Activated CD4-positive, alpha-beta T cell treated with anti-CD3 and anti-CD28 coated beads for 36 hours (primary cell): ENCODE measurements around the gene LSG1. TPM values are rescaled to one million over a fixed set of nuclear protein-coding genes. Genes with fewer than 3 reads are reported as not detected.
"Not testable (repeated sequence)": the region's sequence is repeated elsewhere in the genome, so short reads cannot be mapped to it uniquely, and the experiment has no call there.

Source experiments
- ATAC-seq: fragments of 200-7000 bp; cut with Tn5 transposase; one replicate; pipeline ENCODE4 v1.10.0; 2021; ENCODE audit warnings: mild to moderate bottlenecking, moderate library complexity
- CTCF ChIA-PET: fragments of 350-600 bp; sonication (Branson Sonifier 250); formaldehyde crosslinking; loops from one replicate; lab custom pipeline; 2021; ENCODE audit warnings: antibody characterized with exemption; lab: Charles Lee
- POLR2A ChIA-PET: fragments of 350-600 bp; sonication (Branson Sonifier 250); formaldehyde crosslinking; loops from one replicate; lab custom pipeline; 2021; ENCODE audit warnings: antibody characterized with exemption, inconsistent platforms; lab: Charles Lee
- DNase-seq: peaks from one replicate; pipeline ENCODE4 v3.0.0-alpha.2; 2020
- H3K27ac Mint-ChIP-seq: one replicate; pipeline ENCODE4 v1.8.0; 2021; ENCODE audit warnings: mixed read lengths
- H3K27me3 Mint-ChIP-seq: one replicate; pipeline ENCODE4 v1.8.0; 2021; ENCODE audit warnings: mixed read lengths
- H3K36me3 Mint-ChIP-seq: one replicate; pipeline ENCODE4 v1.8.0; 2021; ENCODE audit warnings: low read depth, mixed read lengths
- H3K4me1 Mint-ChIP-seq: one replicate; pipeline ENCODE4 v1.8.0; 2021; ENCODE audit warnings: mixed read lengths
- H3K4me3 Mint-ChIP-seq: one replicate; pipeline ENCODE4 v1.8.0; 2021; ENCODE audit warnings: mild to moderate bottlenecking, moderate library complexity, mixed read lengths
- H3K9me3 Mint-ChIP-seq: one replicate; pipeline ENCODE4 v1.8.0; 2021; ENCODE audit warnings: low read depth, mixed read lengths
- intact Hi-C, 2 experiments: fragments of 100-400 bp; cut with DNase I in 1 of 2; cut with micrococcal nuclease in 1 of 2; formaldehyde crosslinking; loops; one replicate each; pipeline versions ENCODE4 v1.14.2 to v1.15.1; 2022 to 2024; cut with DNase I, micrococcal nuclease
- total RNA-seq, 2 experiments: library from RNA; stranded (reverse); gene quantifications; one replicate each; pipeline ENCODE4 v1.2.3, GENCODE V29; 2021

The LSG1 gene
- total RNA-seq, 2 experiments from 2014 or later: 41.4 to 43.9 TPM

DNA sequence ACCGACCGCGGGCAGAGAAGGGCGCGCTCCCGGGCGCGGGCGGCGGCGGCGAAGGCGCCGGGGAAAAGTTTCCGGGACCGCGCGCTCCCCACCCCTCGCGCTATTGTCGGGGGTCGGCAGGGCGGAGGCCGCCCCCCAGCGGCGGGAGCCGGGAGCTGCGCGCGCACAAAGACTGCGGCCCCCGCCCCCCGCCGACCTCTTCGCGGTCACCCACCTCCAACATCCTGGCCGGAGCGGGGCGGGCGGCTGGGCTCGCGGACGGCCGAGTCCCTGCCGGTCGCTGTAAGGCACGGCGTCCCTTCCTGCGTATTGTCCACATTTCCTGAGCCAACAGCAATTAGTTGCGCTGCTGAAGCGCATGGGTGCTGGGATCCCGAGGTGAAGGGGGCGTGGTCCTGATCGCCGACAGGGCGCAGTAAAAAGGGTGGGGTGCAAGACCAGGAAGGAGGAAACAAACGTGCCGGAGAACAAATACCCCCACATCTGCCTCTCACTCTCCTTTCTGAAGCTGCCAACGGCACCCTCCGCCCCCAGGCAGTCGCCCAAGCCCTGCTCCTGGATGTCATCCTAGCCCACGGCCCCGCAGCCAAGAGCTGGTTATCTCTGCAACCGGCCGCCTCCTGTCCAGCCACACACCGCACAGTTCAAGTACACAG, 38.5 kb downstream of the LSG1 start, which contains the start of gene TMEM44:
Gene TMEM44 (minus strand): TSS at position 71 of the 656 bp plus-strand sequence. CDS start 204 bp downstream, outside the sequence.
- ATAC-seq (peak; percentile 80), DNase-seq (peak; percentile 74)
- ChIA-PET CTCF (interaction anchor here (0.7 to 1.9 kb wide), 14 partner anchors 9 to 816 kb away, joined by 3 to 8 read pairs (median 4); no protein-coding TSS in a partner anchor), POLR2A (interaction anchor here (0.6 to 0.8 kb wide), 3 partner anchors 11 to 222 kb away, joined by 3 to 4 read pairs (median 3); no protein-coding TSS in a partner anchor)
- Mint-ChIP-seq H3K36me3 (peaks cover 2% of the 10 kb centered on the region), H3K4me3 (peak within 1 kb of the TSS; percentile 74), H3K27ac (no peak within 1 kb of the TSS), H3K9me3 (no peaks in the 10 kb centered on the region), H3K27me3 (no peaks in the 10 kb centered on the region), H3K4me1 (peaks cover 5% of the 10 kb centered on the region)
- intact Hi-C loops: loop anchor here in 1 of 2 experiments (1.0 to 5.0 kb wide), 3 partner anchors 50 to 301 kb away; partner anchors contain the start of gene ATP13A3

DNA sequence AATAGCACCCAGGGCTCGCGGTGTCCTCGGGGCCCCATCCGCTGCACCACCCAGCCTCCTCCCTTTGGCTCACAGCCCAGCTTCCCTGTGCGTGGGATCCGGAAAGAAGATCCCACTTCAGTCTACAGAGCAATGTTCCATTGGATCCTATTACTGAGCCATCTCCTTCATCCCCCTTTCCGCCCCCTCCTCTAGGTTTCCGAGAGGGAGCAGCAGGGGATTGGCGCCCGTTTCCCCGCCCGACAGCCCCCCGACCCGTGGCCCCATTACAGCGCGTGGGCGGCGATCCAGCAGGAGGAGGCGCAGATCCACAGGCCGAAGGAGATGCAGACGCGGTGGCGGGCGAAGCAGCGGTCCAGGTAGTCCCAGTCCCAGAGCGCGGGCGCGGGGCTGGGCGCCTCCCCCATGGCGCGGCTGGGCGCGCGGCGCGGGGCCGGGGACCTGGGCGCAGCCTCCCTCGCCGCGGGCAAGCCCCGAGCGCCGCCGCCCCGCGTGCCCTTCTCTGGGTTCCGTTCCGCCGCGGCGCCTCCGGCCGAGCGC, 39.1 kb downstream of the LSG1 start:
- POLR2A ChIA-PET: interaction anchor here (0.5 kb wide), 1 partner anchor 542 kb away, joined by 3 read pairs; no protein-coding TSS in a partner anchor
- no peaks in the 10 kb centered on the region for H3K27me3 Mint-ChIP-seq
- no peak overlapping the region for H3K27ac Mint-ChIP-seq
- CTCF ChIA-PET: interaction anchor here (0.7 to 1.9 kb wide), 4 partner anchors 9 to 182 kb away, joined by 3 to 8 read pairs (median 4); no protein-coding TSS in a partner anchor
- H3K4me3 Mint-ChIP-seq: peak overlapping the region; percentile 74
- ATAC-seq (peak; percentile 76), DNase-seq (peak; percentile 19)
- intact Hi-C loops: loop anchor here in 1 of 2 experiments (1.0 to 5.0 kb wide), 3 partner anchors 50 to 301 kb away; partner anchors contain the start of gene ATP13A3
- H3K4me1 Mint-ChIP-seq: peaks cover 5% of the 10 kb centered on the region
- H3K9me3 Mint-ChIP-seq: no peaks in the 10 kb centered on the region
- H3K36me3 Mint-ChIP-seq: peaks cover under 1% of the 10 kb centered on the region

DNA sequence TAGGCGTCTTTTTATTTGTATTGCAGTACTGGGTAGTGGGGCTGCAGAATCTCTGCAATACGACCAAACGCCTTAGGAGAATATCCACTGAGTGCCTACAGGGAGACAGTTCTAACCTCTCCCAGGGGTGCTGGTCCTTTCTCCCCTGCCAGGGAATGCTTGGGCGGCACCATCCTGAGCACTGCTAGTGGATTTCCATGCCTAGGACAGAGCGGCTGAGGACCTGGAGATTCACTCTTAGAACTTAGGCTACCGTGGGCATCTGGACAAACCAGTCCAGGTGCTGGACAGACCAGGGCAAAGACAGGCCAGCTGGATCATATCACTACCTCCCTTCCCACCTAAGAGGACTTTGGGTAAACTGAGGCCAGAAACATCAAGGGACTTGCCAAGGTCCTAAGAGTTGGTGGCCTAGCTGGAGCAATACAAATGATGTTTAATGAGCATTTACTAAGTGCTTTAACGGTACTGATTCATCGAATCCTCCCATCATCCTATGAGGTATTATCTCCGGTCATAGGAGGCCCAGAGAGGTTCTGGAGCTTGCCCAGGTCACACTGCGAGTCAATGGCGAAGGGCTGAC, 39.7 kb downstream of the LSG1 start:
- Mint-ChIP-seq H3K27ac (no peak overlapping the region), H3K4me1 (peaks cover 5% of the 10 kb centered on the region), H3K27me3 (no peaks in the 10 kb centered on the region), H3K36me3 (no peaks in the 10 kb centered on the region), H3K4me3 (peak overlapping the region; percentile 74), H3K9me3 (no peaks in the 10 kb centered on the region)
- intact Hi-C loops: loop anchor here in 1 of 2 experiments (5.0 kb wide), 1 partner anchor 300 kb away; no protein-coding TSS in a partner anchor
- POLR2A ChIA-PET: interaction anchor here (0.5 kb wide), 1 partner anchor 542 kb away, joined by 3 read pairs; no protein-coding TSS in a partner anchor
- DNase-seq (no peak), ATAC-seq (no peak)
- CTCF ChIA-PET: interaction anchor here (0.7 to 1.9 kb wide), 2 partner anchors 11 to 182 kb away, joined by 3 to 6 read pairs; no protein-coding TSS in a partner anchor

DNA sequence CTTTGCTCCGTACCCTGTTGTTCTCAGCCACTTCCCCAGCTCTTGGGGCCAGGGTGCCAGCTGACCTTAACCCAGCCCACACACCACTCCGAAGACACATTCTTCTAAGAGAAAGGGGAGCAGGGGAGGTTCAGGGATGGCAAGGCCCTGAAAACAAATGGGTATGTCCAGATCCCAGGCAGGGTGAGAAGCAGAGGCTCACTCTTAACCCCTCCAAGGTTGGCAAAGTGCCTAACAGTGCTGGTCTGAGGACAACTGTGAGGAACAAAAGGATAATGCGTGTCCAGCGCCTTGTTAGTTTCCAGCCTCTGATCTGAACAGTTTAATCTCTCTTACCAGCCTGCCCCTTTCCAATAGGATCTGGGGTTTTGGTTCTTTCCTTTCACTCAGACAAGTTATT, 40.3 kb downstream of the LSG1 start:
- Mint-ChIP-seq H3K4me3 (peak overlapping the region; percentile 74), H3K9me3 (no peaks in the 10 kb centered on the region), H3K36me3 (no peaks in the 10 kb centered on the region), H3K27me3 (no peaks in the 10 kb centered on the region), H3K4me1 (peaks cover 5% of the 10 kb centered on the region), H3K27ac (no peak overlapping the region)
- CTCF ChIA-PET: no interaction called here
- POLR2A ChIA-PET: interaction anchor here (0.6 kb wide), 1 partner anchor 18 kb away, joined by 3 read pairs; no protein-coding TSS in a partner anchor
- ATAC-seq (no peak), DNase-seq (no peak)
- intact Hi-C loops: loop anchor here in 1 of 2 experiments (5.0 kb wide), 1 partner anchor 299 kb away; no protein-coding TSS in a partner anchor

DNA sequence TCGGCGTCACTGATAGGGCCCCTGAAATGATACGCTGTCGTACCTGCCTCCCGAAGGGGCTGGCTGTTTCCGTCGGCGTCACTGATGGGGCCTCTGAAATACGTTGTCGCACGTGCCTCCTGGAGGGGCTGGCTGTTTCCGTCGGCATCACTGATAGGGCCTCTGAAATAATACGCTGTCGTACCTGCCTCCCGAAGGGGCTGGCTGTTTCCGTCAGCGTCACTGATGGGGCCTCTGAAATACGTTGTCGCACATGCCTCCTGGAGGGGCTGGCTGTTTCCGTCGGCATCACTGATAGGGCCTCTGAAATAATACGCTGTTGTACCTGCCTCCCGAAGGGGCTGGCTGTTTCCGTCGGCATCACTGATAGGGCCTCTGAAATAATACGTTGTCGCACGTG, 41.3 kb downstream of the LSG1 start:
- intact Hi-C loops: loop anchor here in 1 of 2 experiments (5.0 kb wide), 1 partner anchor 298 kb away; no protein-coding TSS in a partner anchor

DNA sequence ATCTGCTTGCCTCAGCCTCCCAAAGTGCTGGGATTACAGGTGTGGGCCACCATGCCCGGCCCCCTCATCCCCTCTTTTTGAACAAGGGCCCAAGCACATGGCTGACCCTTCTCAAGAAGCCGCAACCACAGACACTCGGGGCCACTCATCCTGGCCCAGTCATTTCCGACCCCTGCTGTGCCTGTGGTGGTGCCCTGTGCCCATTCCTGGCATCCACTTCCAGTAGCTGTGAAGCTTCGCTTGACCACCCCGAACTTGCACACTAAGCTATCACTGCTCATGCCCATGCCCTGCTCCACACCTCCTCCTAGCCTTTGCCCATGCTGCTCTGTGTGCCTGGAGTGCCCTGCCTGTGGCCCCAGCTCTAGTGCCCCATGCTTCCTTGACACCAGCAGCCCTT, 47.0 kb downstream of the LSG1 start:
- Mint-ChIP-seq H3K4me3 (no peak overlapping the region), H3K4me1 (no peaks in the 10 kb centered on the region), H3K9me3 (no peaks in the 10 kb centered on the region), H3K27me3 (no peaks in the 10 kb centered on the region), H3K27ac (no peak overlapping the region), H3K36me3 (no peaks in the 10 kb centered on the region)
- ATAC-seq (no peak), DNase-seq (no peak)
- ChIA-PET POLR2A (no interaction called here), CTCF (interaction anchor here (0.5 to 0.6 kb wide), 2 partner anchors 27 to 48 kb away, joined by 3 to 4 read pairs; no protein-coding TSS in a partner anchor)
- intact Hi-C loops: no loop called here

More for the DNA sequence above, 41.3 kb downstream of the LSG1 start:
- H3K27me3 Mint-ChIP-seq, H3K36me3 Mint-ChIP-seq, H3K27ac Mint-ChIP-seq, ATAC-seq, H3K9me3 Mint-ChIP-seq, H3K4me3 Mint-ChIP-seq, CTCF ChIA-PET, H3K4me1 Mint-ChIP-seq, DNase-seq, POLR2A ChIA-PET: not testable (repeated sequence)

DNA sequence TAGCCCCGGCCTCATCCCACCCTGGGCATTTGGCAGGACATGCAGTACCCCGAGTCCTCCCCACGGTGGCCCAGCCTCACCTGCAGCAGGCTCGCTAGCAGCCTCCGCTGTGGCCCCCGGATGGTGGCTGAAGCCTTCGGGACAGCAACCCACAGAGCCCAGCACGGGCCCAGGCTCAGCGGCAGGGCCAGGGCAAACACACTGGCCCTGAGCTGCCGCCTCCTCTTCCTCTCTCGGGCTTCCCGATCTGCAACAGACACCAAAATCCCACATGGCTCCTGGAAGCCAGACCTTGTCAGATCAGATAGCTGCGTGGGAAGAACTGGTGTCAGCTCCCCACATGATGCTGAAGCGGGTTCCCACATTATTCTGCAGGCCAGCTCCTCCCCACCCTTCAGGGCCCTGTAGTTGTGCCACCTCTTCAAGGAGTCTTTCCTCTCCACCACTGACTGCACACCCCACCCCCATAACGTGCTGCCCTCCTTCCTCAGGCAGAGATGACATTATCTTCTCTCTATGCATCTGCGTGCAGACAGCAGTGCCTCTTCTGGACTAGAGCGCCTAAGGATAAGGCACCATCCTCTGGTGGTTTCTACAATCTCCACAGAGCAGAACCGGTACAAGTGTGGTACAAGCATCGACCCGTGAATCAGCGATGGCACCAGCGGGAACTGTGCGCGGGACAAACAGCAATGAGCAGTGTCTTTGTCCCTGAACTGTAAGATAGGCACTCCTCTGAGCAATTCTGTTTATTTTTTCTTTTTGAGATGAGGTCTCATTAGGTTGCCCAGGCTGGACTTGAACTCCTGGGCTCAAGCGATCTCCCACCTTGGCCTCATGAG, 48.3 kb downstream of the LSG1 start:
- intact Hi-C loops: no loop called here
- CTCF ChIA-PET: interaction anchor here (1.3 kb wide), 1 partner anchor 10 kb away, joined by 3 read pairs; the partner anchor contains the start of gene TMEM44

DNA sequence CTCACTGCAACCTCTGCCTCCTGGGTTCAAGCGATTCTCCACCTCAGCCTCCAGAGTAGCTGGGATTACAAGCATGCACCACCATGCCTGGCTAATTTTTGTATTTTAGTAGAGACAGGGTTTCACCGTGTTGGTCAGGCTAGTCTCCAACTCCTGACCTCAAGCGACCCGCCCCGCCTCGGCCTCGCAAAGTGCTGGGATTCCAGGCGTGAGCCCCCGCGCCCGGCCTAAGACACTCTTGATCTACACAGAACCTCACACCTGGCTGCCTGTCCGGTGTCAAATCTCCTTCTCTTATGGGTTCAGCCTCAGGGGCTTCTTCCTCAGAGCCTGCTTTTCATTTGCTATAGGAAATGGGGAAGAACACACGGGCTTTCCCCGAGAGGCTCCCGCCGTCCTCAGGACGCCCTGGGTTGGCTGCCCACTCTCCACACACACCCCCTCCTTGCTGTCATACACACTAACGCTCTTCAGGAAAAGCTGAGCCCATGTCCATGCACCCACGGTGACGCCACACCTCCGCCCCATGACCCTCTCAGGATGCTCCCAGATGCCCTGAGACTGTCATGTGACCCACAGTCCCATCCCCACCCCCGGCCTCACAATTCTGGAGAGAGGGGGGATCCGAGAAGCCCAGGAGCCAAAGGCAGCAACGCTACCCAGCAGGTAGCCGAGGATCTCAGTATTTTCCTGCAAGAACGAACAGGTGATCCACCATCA, 49.2 kb downstream of the LSG1 start:
- no peak for DNase-seq
- Mint-ChIP-seq H3K27ac (no peak overlapping the region), H3K4me3 (no peak overlapping the region), H3K9me3 (no peaks in the 10 kb centered on the region), H3K4me1 (no peaks in the 10 kb centered on the region), H3K27me3 (no peaks in the 10 kb centered on the region), H3K36me3 (no peaks in the 10 kb centered on the region)
- intact Hi-C loops: no loop called here
- POLR2A ChIA-PET: no interaction called here
- CTCF ChIA-PET: interaction anchor here (1.3 kb wide), 1 partner anchor 11 kb away, joined by 3 read pairs; the partner anchor contains the start of gene TMEM44
- ATAC-seq: no peak

More for the DNA sequence above, 48.3 kb downstream of the LSG1 start:
- H3K4me1 Mint-ChIP-seq: no peaks in the 10 kb centered on the region
- no peak overlapping the region for H3K4me3 Mint-ChIP-seq
- no peaks in the 10 kb centered on the region for H3K9me3 Mint-ChIP-seq
- no peak overlapping the region for H3K27ac Mint-ChIP-seq
- ATAC-seq (no peak), DNase-seq (no peak)
- no peaks in the 10 kb centered on the region for H3K27me3 Mint-ChIP-seq
- no peaks in the 10 kb centered on the region for H3K36me3 Mint-ChIP-seq
- POLR2A ChIA-PET: no interaction called here

DNA sequence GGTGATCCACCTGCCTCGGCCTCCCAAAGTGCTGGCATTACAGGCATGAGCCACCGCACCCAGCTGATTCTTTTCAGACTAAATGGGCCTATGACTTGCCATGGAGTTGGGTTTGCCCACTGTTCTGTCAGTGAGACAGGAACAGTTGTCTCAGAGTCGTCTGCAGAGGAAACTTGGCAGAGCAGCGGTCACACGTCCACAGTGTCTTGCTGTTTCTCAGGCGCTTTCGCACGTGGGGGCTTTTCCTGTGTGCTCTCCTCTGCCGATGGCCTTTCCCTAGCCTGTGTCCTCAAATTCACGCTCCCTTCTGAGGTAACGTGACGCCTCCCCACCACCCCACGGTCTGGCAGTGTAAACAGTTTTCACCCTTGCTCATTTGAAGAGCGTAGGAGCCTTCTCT, 50.0 kb downstream of the LSG1 start:
- no peaks in the 10 kb centered on the region for H3K27me3 Mint-ChIP-seq
- intact Hi-C loops: no loop called here
- no peaks in the 10 kb centered on the region for H3K36me3 Mint-ChIP-seq
- ATAC-seq (no peak), DNase-seq (no peak)
- ChIA-PET CTCF (interaction anchor here (1.0 to 1.6 kb wide), 2 partner anchors 11 to 27 kb away, joined by 3 to 6 read pairs; partner anchors contain the start of gene TMEM44), POLR2A (no interaction called here)
- no peaks in the 10 kb centered on the region for H3K4me1 Mint-ChIP-seq
- no peak overlapping the region for H3K4me3 Mint-ChIP-seq
- no peak overlapping the region for H3K27ac Mint-ChIP-seq
- H3K9me3 Mint-ChIP-seq: no peaks in the 10 kb centered on the region

DNA sequence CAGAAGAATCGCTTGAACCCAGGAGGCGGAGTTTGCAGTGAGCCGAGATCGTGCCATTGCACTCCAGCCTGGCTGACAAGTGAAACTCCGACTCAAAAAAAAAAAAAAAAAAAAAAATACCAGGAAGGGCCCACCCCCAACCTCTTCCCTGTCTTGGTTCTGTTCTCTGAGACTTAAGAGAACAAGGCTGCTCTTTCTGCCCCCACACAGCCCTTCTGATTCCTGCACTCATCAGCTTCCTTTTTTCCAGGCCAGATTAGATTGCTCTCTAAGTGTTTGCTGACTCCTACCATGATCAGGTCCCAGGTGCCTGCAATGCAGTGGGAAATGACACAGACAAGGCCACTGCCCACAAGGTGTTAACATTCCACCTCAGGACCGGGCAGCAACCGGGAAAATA, 51.8 kb downstream of the LSG1 start:
- H3K4me3 Mint-ChIP-seq: no peak overlapping the region
- no peaks in the 10 kb centered on the region for H3K36me3 Mint-ChIP-seq
- CTCF ChIA-PET: no interaction called here
- POLR2A ChIA-PET: no interaction called here
- no peaks in the 10 kb centered on the region for H3K4me1 Mint-ChIP-seq
- no peaks in the 10 kb centered on the region for H3K27me3 Mint-ChIP-seq
- no peaks in the 10 kb centered on the region for H3K9me3 Mint-ChIP-seq
- DNase-seq: no peak
- no peak overlapping the region for H3K27ac Mint-ChIP-seq
- no peak for ATAC-seq
- intact Hi-C loops: no loop called here
